B cell (primary cell): Measurements from ENCODE around the gene TIMP2. TPM values are rescaled to one million over a fixed set of nuclear protein-coding genes. Genes with fewer than 3 reads are reported as not detected.
"Not testable (repeated sequence)": the region's sequence is repeated elsewhere in the genome, so short reads cannot be mapped to it uniquely, and the experiment has no call there.

Source experiments
- ATAC-seq: fragments of 200-7000 bp; cut with Tn5 transposase; one replicate; pipeline ENCODE4 v1.10.0; 2021; ENCODE audit warnings: low read depth, mild to moderate bottlenecking, moderate number of reproducible peaks, moderate library complexity
- CTCF ChIA-PET: fragments of 350-600 bp; sonication (Branson Sonifier 250); formaldehyde crosslinking; loops from one replicate; lab custom pipeline; 2021; ENCODE audit warnings: antibody characterized with exemption, inconsistent platforms; lab: Charles Lee
- POLR2A ChIA-PET: fragments of 350-600 bp; sonication (Branson Sonifier 250); formaldehyde crosslinking; loops from one replicate; lab custom pipeline; 2021; ENCODE audit warnings: antibody characterized with exemption; lab: Charles Lee
- DNase-seq: peaks from one replicate; pipeline ENCODE4 v3.0.0; 2013
- H2AFZ ChIP-seq: 2 replicates; pipeline ENCODE4 v1.6.1; 2012; ENCODE audit warnings: mild to moderate bottlenecking, low read depth, low read length; ENCODE audit not compliant: insufficient read depth, poor library complexity, severe bottlenecking
- H3K27ac ChIP-seq, 2 donors: 1 replicate in 1 of 2; 2 replicates in 1 of 2; pipeline ENCODE4 v1.5.1; 2012 to 2013; ENCODE audit warnings: low read length in 2 of 2, mild to moderate bottlenecking in 2 of 2, moderate library complexity in 1 of 2
- H3K27me3 ChIP-seq, 4 experiments: fragments of 200-600 bp in 1 of 4; sonication (generic) in 1 of 4; replicated peaks in 1 of 4; 1 replicate in 2 of 4; 2 replicates in 2 of 4; pipeline versions ENCODE4 v1.6.1 to v1.7.0; 2013 to 2016; ENCODE audit warnings: low read length in 3 of 4, mild to moderate bottlenecking in 2 of 4, mixed read lengths in 1 of 4, moderate library complexity in 1 of 4; ENCODE audit not compliant: insufficient read depth in 4 of 4, control insufficient read depth in 3 of 4; ENCODE audit errors: control extremely low read depth in 1 of 4
- H3K36me3 ChIP-seq, 2 experiments: replicated peaks in 1 of 2; 1 replicate in 1 of 2; 2 replicates in 1 of 2; pipeline versions ENCODE4 v1.6.1 to v1.7.1; 2013; ENCODE audit warnings: low read length in 1 of 2; ENCODE audit not compliant: insufficient read depth in 2 of 2, control insufficient read depth in 1 of 2; ENCODE audit errors: control extremely low read depth in 1 of 2, extremely low read depth in 1 of 2
- H3K4me1 ChIP-seq, 2 donors: fragments of 200-600 bp in 1 of 2; sonication (generic) in 1 of 2; 1 replicate in 1 of 2; 2 replicates in 1 of 2; pipeline versions ENCODE4 v1.5.1 to v1.6.1; 2013 to 2017; ENCODE audit warnings: low read length in 2 of 2; ENCODE audit not compliant: control insufficient read depth in 2 of 2, insufficient read depth in 2 of 2
- H3K4me2 ChIP-seq: replicated peaks from 2 replicates; pipeline ENCODE3; 2012; ENCODE audit warnings: mild to moderate bottlenecking, low read depth, low read length; ENCODE audit not compliant: poor library complexity, severe bottlenecking
- H3K4me3 ChIP-seq, 5 experiments: fragments of 200-600 bp in 1 of 5; sonication (generic) in 1 of 5; 1 replicate in 3 of 5; 2 replicates in 2 of 5; pipeline versions ENCODE4 v1.5.1 to v1.7.0; 2011 to 2016; ENCODE audit warnings: low read length in 4 of 5, mild to moderate bottlenecking in 4 of 5, low read depth in 2 of 5, control low read depth in 1 of 5, moderate library complexity in 1 of 5; ENCODE audit not compliant: insufficient read depth in 1 of 5; ENCODE audit errors: control extremely low read depth in 1 of 5, extremely low read depth in 1 of 5
- H3K79me2 ChIP-seq: fragments of 200-600 bp; sonication (generic); one replicate; pipeline ENCODE4 v1.6.0; 2016; ENCODE audit warnings: low read length; ENCODE audit not compliant: control insufficient read depth, insufficient read depth
- H3K9ac ChIP-seq: fragments of 200-600 bp; sonication (generic); 2 replicates; pipeline ENCODE4 v1.6.1; 2017; ENCODE audit warnings: mild to moderate bottlenecking, low read length, moderate library complexity
- H3K9me3 ChIP-seq, 3 donors: one replicate each; pipeline versions ENCODE4 v1.6.1 to v1.7.1; 2013; ENCODE audit warnings: low read length in 2 of 3; ENCODE audit not compliant: control insufficient read depth in 2 of 3, insufficient read depth in 1 of 3; ENCODE audit errors: control extremely low read depth in 1 of 3
- H4K20me1 ChIP-seq: 2 replicates; pipeline ENCODE4 v1.6.0; 2012; ENCODE audit warnings: mild to moderate bottlenecking, low read length; ENCODE audit not compliant: insufficient read depth, control insufficient read depth, poor library complexity, severe bottlenecking
- H3K27ac Mint-ChIP-seq: one replicate; pipeline ENCODE4 v1.8.0; 2021; ENCODE audit warnings: mixed read lengths
- H3K27me3 Mint-ChIP-seq: one replicate; pipeline ENCODE4 v1.8.0; 2021; ENCODE audit warnings: mixed read lengths
- H3K4me1 Mint-ChIP-seq: one replicate; pipeline ENCODE4 v1.8.0; 2021; ENCODE audit warnings: mixed read lengths
- H3K4me3 Mint-ChIP-seq: one replicate; pipeline ENCODE4 v1.8.0; 2021; ENCODE audit warnings: mixed read lengths
- H3K9me3 Mint-ChIP-seq: one replicate; pipeline ENCODE4 v1.8.0; 2022; ENCODE audit warnings: mixed read lengths; ENCODE audit not compliant: insufficient read depth
- CTCF ChIP-seq: fragments of 200-600 bp; IDR thresholded peaks from one replicate; pipeline ENCODE4 v1.8.0; 2022; ENCODE audit warnings: antibody characterized with exemption, mild to moderate bottlenecking
- EZH2 ChIP-seq: IDR thresholded peaks from 2 replicates; pipeline ENCODE4 v1.6.1; 2012; ENCODE audit warnings: borderline replicate concordance, low read depth, mild to moderate bottlenecking, moderate library complexity, low read length; ENCODE audit not compliant: insufficient read depth, poor library complexity, severe bottlenecking
- WGBS: methylation state at CpG from one replicate; pipeline ENCODE4 v1.1.5; 2013; ENCODE audit warnings: missing lambda C conversion rate; ENCODE audit not compliant: insufficient coverage; 5-methylcytosine and 5-hydroxymethylcytosine counted together
- intact Hi-C: fragments of 100-400 bp; cut with micrococcal nuclease; formaldehyde crosslinking; loops from one replicate; pipeline ENCODE4 v1.10.0; 2022
- polyA plus RNA-seq: library from polyadenylated mRNA; depleted of rRNA; stranded (reverse); fragments of >200 nt; gene quantifications from 2 replicates; pipeline ENCODE4 v1.2.3, GENCODE V29; 2012
- total RNA-seq, 2 donors: library from RNA; stranded (reverse); fragments of 120-200 nt in 1 of 2; gene quantifications; 1 replicate in 1 of 2; 2 replicates in 1 of 2; pipeline versions ENCODE4 v1.2.3 to v1.2.4, GENCODE V29; 2013 to 2022

TIMP2 gene
- total and polyA plus RNA-seq, 2 donors (not counting 1 experiment from before 2014, with no cell fraction given), result 4.8 to 10.0 TPM

DNA sequence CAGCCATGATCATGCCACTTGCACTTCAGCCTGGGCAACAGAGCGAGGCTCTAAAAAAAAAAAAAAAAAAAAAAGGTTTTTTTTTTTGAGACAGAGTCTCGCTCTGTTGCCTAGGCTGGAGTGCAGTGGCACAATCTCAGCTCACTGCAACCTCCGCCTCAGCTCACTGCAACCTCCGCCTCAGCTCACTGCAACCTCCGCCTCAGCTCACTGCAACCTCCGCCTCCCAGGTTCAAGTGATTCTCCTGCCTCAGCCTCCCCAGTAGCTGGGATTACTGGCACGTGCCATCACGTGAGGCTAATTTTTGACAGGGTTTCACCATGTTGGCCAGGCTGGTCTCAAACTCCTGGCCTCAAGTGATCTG lies 37.8 kb upstream of the TIMP2 start:
- WGBS, result 95% methylated on average over 7 of the region's 8 CpGs
- ATAC-seq, H3K27ac ChIP-seq, H3K9me3 ChIP-seq, H3K27me3 Mint-ChIP-seq, H4K20me1 ChIP-seq, H3K4me3 ChIP-seq, intact Hi-C loops, H3K27ac Mint-ChIP-seq, H3K4me2 ChIP-seq, H3K36me3 ChIP-seq, POLR2A ChIA-PET, H2AFZ ChIP-seq, H3K9me3 Mint-ChIP-seq, H3K79me2 ChIP-seq, DNase-seq, H3K9ac ChIP-seq, H3K4me3 Mint-ChIP-seq, H3K27me3 ChIP-seq: not testable (repeated sequence)
- H3K4me1 Mint-ChIP-seq, result peaks cover 22% of the 10 kb centered on the region
- H3K4me1 ChIP-seq, result peaks cover 10 to 15% of the 10 kb centered on the region in 2 donors
- CTCF ChIA-PET, result interaction anchor here (1.1 kb wide), 1 partner anchor 466 kb away, joined by 3 read pairs; no protein-coding TSS in a partner anchor

DNA sequence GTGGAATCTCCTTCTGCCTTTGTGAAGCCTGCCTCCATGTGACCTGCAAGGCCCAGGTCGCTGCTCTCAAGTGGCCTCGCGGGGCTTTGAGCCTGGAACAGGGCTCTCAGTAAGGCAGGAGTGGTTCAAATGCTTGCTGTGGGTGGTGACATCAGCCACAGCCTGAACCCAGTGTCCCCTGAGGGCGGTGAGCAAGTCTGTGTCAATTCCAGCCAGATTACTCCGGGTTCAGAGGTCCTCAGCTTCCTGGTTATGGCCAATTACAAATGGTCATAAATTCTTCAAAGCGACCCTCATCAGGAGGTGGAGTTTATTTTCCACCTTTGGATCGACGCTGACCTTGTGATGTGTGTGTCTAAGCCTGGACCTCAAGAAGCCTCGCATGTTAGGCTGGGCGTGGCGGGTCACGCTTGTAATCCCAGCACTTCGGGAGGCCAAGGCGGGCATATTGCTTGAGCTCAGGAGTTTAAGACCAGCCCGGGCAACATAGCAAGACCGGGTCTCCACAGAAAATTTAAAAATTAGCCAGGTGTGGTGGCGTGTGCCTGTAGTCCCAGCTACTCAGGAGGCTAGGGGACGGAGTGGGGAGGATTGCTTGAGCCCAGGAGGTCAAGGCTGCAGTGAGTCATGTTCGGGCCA lies 37.3 kb upstream of the TIMP2 start:
- H3K27ac ChIP-seq, result no peak overlapping the region
- H3K4me2 ChIP-seq, result no peak overlapping the region
- TF ChIP-seq EZH2 (no peak), CTCF (no peak)
- ChIA-PET CTCF (interaction anchor here (1.1 kb wide), 1 partner anchor 465 kb away, joined by 3 read pairs; no protein-coding TSS in a partner anchor), POLR2A (no interaction called here)
- H3K4me1 Mint-ChIP-seq, result peaks cover 22% of the 10 kb centered on the region
- H3K9ac ChIP-seq, result no peak overlapping the region
- ATAC-seq (no peak), DNase-seq (no peak)
- H3K9me3 ChIP-seq, result peaks cover 0 to 5% (median 0%) of the 10 kb centered on the region in 3 donors
- no peaks in the 10 kb centered on the region for H3K27me3 Mint-ChIP-seq
- H3K79me2 ChIP-seq, result no peaks in the 10 kb centered on the region
- H3K27ac Mint-ChIP-seq, result no peak overlapping the region
- 81% methylated on average over 17 of the region's 19 CpGs for WGBS
- no peak overlapping the region for H3K4me3 Mint-ChIP-seq
- no peaks in the 10 kb centered on the region for H4K20me1 ChIP-seq
- H3K36me3 ChIP-seq, result no peaks in the 10 kb centered on the region
- H3K27me3 ChIP-seq, result no peaks in the 10 kb centered on the region
- H3K4me1 ChIP-seq, result peaks cover 10 to 15% of the 10 kb centered on the region in 2 donors
- H3K9me3 Mint-ChIP-seq, result no peaks in the 10 kb centered on the region
- intact Hi-C loops, result no loop called here
- H2AFZ ChIP-seq, result no peak overlapping the region
- H3K4me3 ChIP-seq, result no peak overlapping the region
